Right atrium auricular region (tissue), 2 donors: ENCODE data around the gene PCDHB8. TPM values are rescaled to one million over a fixed set of nuclear protein-coding genes. Genes with fewer than 3 reads are reported as not detected.

ENCODE experiments used
- total RNA-seq, 2 donors: library from RNA; depleted of rRNA; stranded (reverse); fragments of >200 nt; gene quantifications; one replicate each; pipeline ENCODE4 v1.1.0, GENCODE V29; 2016

PCDHB8 gene
- total RNA-seq, 2 donors from 2014 or later: 0.90 to 1.7 TPM

Other genes starting within 250 kb of the PCDHB8 start
- 1 to 10 TPM; 3.7 to 4.1 TPM for gene PCDHAC2, start 211.3 kb upstream of the PCDHB8 start, total RNA-seq
- gene PCDHB1, start 126.4 kb upstream of the PCDHB8 start, total RNA-seq: not detected
- gene PCDHB2, start 83.2 kb upstream of the PCDHB8 start, total RNA-seq: 1 to 10 TPM; 1.8 to 2.2 TPM
- under 1 TPM; 0.63 to 0.83 TPM for gene PCDHB3, start 77.3 kb upstream of the PCDHB8 start, total RNA-seq
- gene PCDHB4, start 56.0 kb upstream of the PCDHB8 start, total RNA-seq: 1 to 10 TPM; 1.6 to 2.6 TPM
- 1 to 10 TPM; 3.8 to 4.3 TPM for gene PCDHB5, start 42.6 kb upstream of the PCDHB8 start, total RNA-seq
- gene PCDHB6, start 27.7 kb upstream of the PCDHB8 start, total RNA-seq: under 1 TPM; 0.12 to 0.33 TPM
- gene PCDHB7, start 5.1 kb upstream of the PCDHB8 start, total RNA-seq: 1 to 10 TPM; 1.0 to 1.4 TPM
- gene PCDHB16, start 4.6 kb downstream of the PCDHB8 start, total RNA-seq: 1 to 10 TPM; 5.3 TPM
- 1 to 10 TPM; 1.7 to 2.5 TPM for gene PCDHB9, start 9.4 kb downstream of the PCDHB8 start, total RNA-seq
- gene PCDHB10, start 14.6 kb downstream of the PCDHB8 start, total RNA-seq: 1 to 10 TPM; 2.0 to 2.5 TPM
- gene PCDHB11, start 21.8 kb downstream of the PCDHB8 start, total RNA-seq: 1 to 10 TPM; 1.8 to 2.4 TPM
- gene PCDHB12, start 30.9 kb downstream of the PCDHB8 start, total RNA-seq: 1 to 10 TPM; 1.8 to 2.3 TPM
- gene PCDHB13, start 36.1 kb downstream of the PCDHB8 start, total RNA-seq: 1 to 10 TPM; 4.2 to 5.0 TPM
- 1 to 10 TPM; 4.3 to 5.1 TPM for gene PCDHB14, start 45.6 kb downstream of the PCDHB8 start, total RNA-seq
- gene PCDHB15, start 67.6 kb downstream of the PCDHB8 start, total RNA-seq: 1 to 10 TPM; 3.2 to 5.3 TPM
- not detected for gene SLC25A2, start 126.3 kb downstream of the PCDHB8 start, total RNA-seq
- gene TAF7, start 143.0 kb downstream of the PCDHB8 start, total RNA-seq: 10 to 100 TPM; 73.9 to 82.6 TPM
- 1 to 10 TPM; 1.4 to 2.0 TPM for gene PCDHGA1, start 152.7 kb downstream of the PCDHB8 start, total RNA-seq
- 1 to 10 TPM; 7.5 to 7.7 TPM for gene PCDHGA2, start 161.0 kb downstream of the PCDHB8 start, total RNA-seq
- gene PCDHGA3, start 166.0 kb downstream of the PCDHB8 start, total RNA-seq: 1 to 10 TPM; 7.0 to 8.9 TPM
- gene PCDHGB1, start 172.3 kb downstream of the PCDHB8 start, total RNA-seq: 1 to 10 TPM; 2.4 to 3.3 TPM
- gene PCDHGA4, start 177.2 kb downstream of the PCDHB8 start, total RNA-seq: 1 to 10 TPM; 4.4 to 5.7 TPM
- 1 to 10 TPM; 5.2 to 6.7 TPM for gene PCDHGB2, start 182.2 kb downstream of the PCDHB8 start, total RNA-seq
- gene PCDHGA5, start 186.4 kb downstream of the PCDHB8 start, total RNA-seq: 1 to 10 TPM; 4.0 to 5.0 TPM
- 1 to 10 TPM; 5.4 to 7.2 TPM for gene PCDHGB3, start 192.5 kb downstream of the PCDHB8 start, total RNA-seq
- 1 to 10 TPM; 4.7 to 5.3 TPM for gene PCDHGA6, start 196.1 kb downstream of the PCDHB8 start, total RNA-seq
- gene PCDHGA7, start 205.0 kb downstream of the PCDHB8 start, total RNA-seq: 1 to 10 TPM; 4.9 to 6.1 TPM
- gene PCDHGB4, start 209.9 kb downstream of the PCDHB8 start, total RNA-seq: 1 to 10 TPM; 6.3 to 6.4 TPM
- 1 to 10 TPM; 5.0 to 5.7 TPM for gene PCDHGA8, start 214.8 kb downstream of the PCDHB8 start, total RNA-seq
- gene PCDHGB5, start 220.2 kb downstream of the PCDHB8 start, total RNA-seq: 1 to 10 TPM; 9.7 TPM
- 1 to 10 TPM; 3.7 to 5.2 TPM for gene PCDHGA9, start 225.0 kb downstream of the PCDHB8 start, total RNA-seq
- gene PCDHGB6, start 230.2 kb downstream of the PCDHB8 start, total RNA-seq: 1 to 10 TPM; 5.0 to 7.1 TPM
- gene PCDHGA10, start 235.2 kb downstream of the PCDHB8 start, total RNA-seq: 1 to 10 TPM; 3.1 to 4.8 TPM
- 10 to 100 TPM in 1 of 2 donors, 1 to 10 TPM in 1; 6.0 to 10.5 TPM for gene PCDHGB7, start 239.9 kb downstream of the PCDHB8 start, total RNA-seq
- 1 to 10 TPM; 3.0 to 4.5 TPM for gene PCDHGA11, start 243.3 kb downstream of the PCDHB8 start, total RNA-seq